HG02870 (cell line): Measurements from ENCODE around the gene ZNF423.

Experiments used
- ATAC-seq: cut with Tn5 transposase; IDR thresholded peaks from one replicate; pipeline ENCODE4 v1.9.1; 2021; ENCODE audit warnings: mild to moderate bottlenecking, moderate library complexity; ENCODE audit not compliant: unreplicated experiment

The ZNF423 gene

GRCh38 chr16:49672753-49673152, 183.2 kb downstream of the ZNF423 start:
- ATAC-seq, result no peak

- no peak for ATAC-seq
Measured at GRCh38 chr16:49671333-49671732, 184.6 kb downstream of the ZNF423 start.

- no peak for ATAC-seq
Measured at GRCh38 chr16:49670627-49671026, 185.3 kb downstream of the ZNF423 start.

- no peak for ATAC-seq
Measured at GRCh38 chr16:49665482-49666230, 190.3 kb downstream of the ZNF423 start.

- no peak for ATAC-seq
Measured at GRCh38 chr16:49664221-49665215, 191.4 kb downstream of the ZNF423 start.

- no peak for ATAC-seq
Measured at GRCh38 chr16:49663081-49664065, 192.5 kb downstream of the ZNF423 start.

GRCh38 chr16:49662569-49662968, 193.3 kb downstream of the ZNF423 start:
- ATAC-seq, result no peak

GRCh38 chr16:49661465-49662187, 194.3 kb downstream of the ZNF423 start:
- ATAC-seq, result no peak

- no peak for ATAC-seq
Measured at GRCh38 chr16:49660626-49661025, 195.3 kb downstream of the ZNF423 start.

- ATAC-seq, result no peak
Measured at GRCh38 chr16:49659356-49659755, 196.6 kb downstream of the ZNF423 start.

- no peak for ATAC-seq
Measured at GRCh38 chr16:49658531-49658930, 197.4 kb downstream of the ZNF423 start.

- ATAC-seq, result no peak
Measured at GRCh38 chr16:49657736-49658465, 198.0 kb downstream of the ZNF423 start.

- no peak for ATAC-seq
Measured at GRCh38 chr16:49654425-49654824, 201.5 kb downstream of the ZNF423 start.

GRCh38 chr16:49653577-49653976, 202.3 kb downstream of the ZNF423 start:
- ATAC-seq, result no peak

GRCh38 chr16:49653173-49653570, 202.7 kb downstream of the ZNF423 start:
- ATAC-seq, result no peak

GRCh38 chr16:49652456-49653172, 203.3 kb downstream of the ZNF423 start:
- ATAC-seq, result no peak

- no peak for ATAC-seq
Measured at GRCh38 chr16:49651996-49652395, 203.9 kb downstream of the ZNF423 start.

- no peak for ATAC-seq
Measured at GRCh38 chr16:49651226-49651625, 204.7 kb downstream of the ZNF423 start.

- no peak for ATAC-seq
Measured at GRCh38 chr16:49650603-49651002, 205.3 kb downstream of the ZNF423 start.
